Measurements from ENCODE around the gene DENND1B.

The DENND1B gene

DNA sequence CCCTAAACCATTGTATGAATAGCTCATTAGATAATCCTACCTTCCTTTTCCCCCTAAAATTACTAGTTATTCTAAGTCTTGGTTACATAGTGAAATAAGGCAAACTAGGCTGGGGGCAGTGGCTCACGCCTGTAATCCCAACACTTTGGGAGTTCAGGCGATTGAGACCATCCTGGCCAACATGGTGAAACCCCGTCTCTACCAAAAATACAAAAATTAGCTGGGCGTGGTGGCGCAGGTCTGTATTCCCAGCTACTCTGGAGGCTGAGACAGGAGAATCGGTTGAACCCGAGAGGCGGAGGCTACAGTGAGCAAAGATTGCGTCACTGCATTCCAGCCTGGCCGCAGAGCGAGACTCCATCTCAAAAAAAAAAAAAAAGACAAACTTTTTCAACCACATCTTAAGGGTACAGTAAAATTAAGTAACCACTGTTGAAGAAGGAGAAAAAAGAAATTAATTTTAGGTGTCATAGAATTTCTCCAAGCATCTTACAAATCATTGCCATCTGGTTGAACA lies 108.5 kb downstream of the DENND1B start:
- Histone ChIP-seq H2AFZ (ENCODE audit: low read length) (no peak overlapping the region), H3F3A (ENCODE audit: low read depth) (no peaks in the 10 kb centered on the region; the same call in 1 of the 2 replicates), H3K4me1 (ENCODE audit: insufficient read depth, low read length, poor library complexity, severe bottlenecking) (peaks cover 33% of the 10 kb centered on the region), H3K36me3 (ENCODE audit: insufficient read depth, low read length) (no peaks in the 10 kb centered on the region), H3K4me3 (ENCODE audit: low read length, poor library complexity, severe bottlenecking) (no peak overlapping the region), H3K27me3 (ENCODE audit: insufficient read depth, low read length, poor library complexity, severe bottlenecking) (no peaks in the 10 kb centered on the region), H3K9me3 (ENCODE audit: insufficient read depth, low read depth, low read length) (no peaks in the 10 kb centered on the region), H3K79me2 (ENCODE audit: insufficient read depth, low read length) (no peaks in the 10 kb centered on the region), H3K4me2 (ENCODE audit: low read depth, low read length, poor library complexity, severe bottlenecking) (no peak overlapping the region), H3K9me2 (replicated peaks; ENCODE audit: low read depth, low read length) (no peaks in the 10 kb centered on the region), H4K20me1 (ENCODE audit: insufficient read depth, low read length, poor library complexity, severe bottlenecking) (peaks cover 3% of the 10 kb centered on the region), H3K9ac (ENCODE audit: low read depth, low read length, poor library complexity, severe bottlenecking) (no peak overlapping the region)
- TF ChIP-seq, protein P1, sequence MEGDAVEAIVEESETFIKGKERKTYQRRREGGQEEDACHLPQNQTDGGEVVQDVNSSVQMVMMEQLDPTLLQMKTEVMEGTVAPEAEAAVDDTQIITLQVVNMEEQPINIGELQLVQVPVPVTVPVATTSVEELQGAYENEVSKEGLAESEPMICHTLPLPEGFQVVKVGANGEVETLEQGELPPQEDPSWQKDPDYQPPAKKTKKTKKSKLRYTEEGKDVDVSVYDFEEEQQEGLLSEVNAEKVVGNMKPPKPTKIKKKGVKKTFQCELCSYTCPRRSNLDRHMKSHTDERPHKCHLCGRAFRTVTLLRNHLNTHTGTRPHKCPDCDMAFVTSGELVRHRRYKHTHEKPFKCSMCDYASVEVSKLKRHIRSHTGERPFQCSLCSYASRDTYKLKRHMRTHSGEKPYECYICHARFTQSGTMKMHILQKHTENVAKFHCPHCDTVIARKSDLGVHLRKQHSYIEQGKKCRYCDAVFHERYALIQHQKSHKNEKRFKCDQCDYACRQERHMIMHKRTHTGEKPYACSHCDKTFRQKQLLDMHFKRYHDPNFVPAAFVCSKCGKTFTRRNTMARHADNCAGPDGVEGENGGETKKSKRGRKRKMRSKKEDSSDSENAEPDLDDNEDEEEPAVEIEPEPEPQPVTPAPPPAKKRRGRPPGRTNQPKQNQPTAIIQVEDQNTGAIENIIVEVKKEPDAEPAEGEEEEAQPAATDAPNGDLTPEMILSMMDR (conservative IDR thresholded peaks at IDR 0.05; ENCODE audit: low read length), result no peak
- TF ChIP-seq EZH2phosphoT487 (IDR thresholded peaks at IDR 0.05; ENCODE audit: borderline replicate concordance), result no peak

DNA sequence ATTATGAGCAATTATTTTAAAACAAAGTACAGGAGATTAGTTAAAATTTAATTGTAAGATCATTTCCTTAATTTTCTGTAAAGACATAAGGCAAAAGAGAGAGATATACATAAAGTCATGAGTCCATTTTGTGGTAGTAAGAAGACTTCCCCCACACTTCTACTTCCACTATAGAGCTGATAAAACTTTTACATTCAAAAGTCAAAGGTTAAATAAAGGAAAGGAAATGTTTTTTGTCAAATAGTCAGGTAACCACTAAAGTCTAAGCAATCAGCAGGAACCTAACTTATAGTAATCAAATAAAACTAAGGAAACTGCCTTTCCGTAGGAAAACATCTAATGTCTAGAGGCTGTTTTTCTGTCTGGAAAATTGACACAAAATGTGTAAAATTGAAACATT lies 110.9 kb downstream of the DENND1B start:
- Histone ChIP-seq H4K20me1 (ENCODE audit: insufficient read depth, low read length, poor library complexity, severe bottlenecking) (peaks cover 3% of the 10 kb centered on the region), H3K36me3 (ENCODE audit: insufficient read depth, low read length) (no peaks in the 10 kb centered on the region), H3K9ac (ENCODE audit: low read depth, low read length, poor library complexity, severe bottlenecking) (no peak overlapping the region), H2AFZ (ENCODE audit: low read length) (no peak overlapping the region), H3K27me3 (ENCODE audit: insufficient read depth, low read length, poor library complexity, severe bottlenecking) (no peaks in the 10 kb centered on the region), H3K4me1 (ENCODE audit: insufficient read depth, low read length, poor library complexity, severe bottlenecking) (peaks cover 24% of the 10 kb centered on the region), H3F3A (ENCODE audit: low read depth) (no peaks in the 10 kb centered on the region), H3K79me2 (ENCODE audit: insufficient read depth, low read length) (0 out of 2 replicates have a peak, but pooled peaks cover 4% of the 10 kb centered on the region), H3K4me2 (ENCODE audit: low read depth, low read length, poor library complexity, severe bottlenecking) (peak overlapping the region; percentile 19), H3K9me2 (replicated peaks; ENCODE audit: low read depth, low read length) (no peaks in the 10 kb centered on the region), H3K9me3 (ENCODE audit: insufficient read depth, low read depth, low read length) (no peaks in the 10 kb centered on the region), H3K4me3 (ENCODE audit: low read length, poor library complexity, severe bottlenecking) (no peak overlapping the region)
- no peak for TF ChIP-seq EZH2phosphoT487 (IDR thresholded peaks at IDR 0.05; ENCODE audit: borderline replicate concordance)
- TF ChIP-seq, protein P1 (conservative IDR thresholded peaks at IDR 0.05; ENCODE audit: low read length), result no peak

- no peaks in the 10 kb centered on the region for H3K9me2 ChIP-seq (replicated peaks; ENCODE audit: low read depth, low read length)
- H3K79me2 ChIP-seq (ENCODE audit: insufficient read depth, low read length), result 0 out of 2 replicates have a peak, but pooled peaks cover 5% of the 10 kb centered on the region
- no peaks in the 10 kb centered on the region for H3K9me3 ChIP-seq (ENCODE audit: insufficient read depth, low read depth, low read length)
- H4K20me1 ChIP-seq (ENCODE audit: insufficient read depth, low read length, poor library complexity, severe bottlenecking), result peaks cover 7% of the 10 kb centered on the region
- no peak overlapping the region for H3K9ac ChIP-seq (ENCODE audit: low read depth, low read length, poor library complexity, severe bottlenecking)
- TF ChIP-seq, protein P1 (conservative IDR thresholded peaks at IDR 0.05; ENCODE audit: low read length), result no peak
- no peak for TF ChIP-seq EZH2phosphoT487 (IDR thresholded peaks at IDR 0.05; ENCODE audit: borderline replicate concordance)
- peaks cover 27% of the 10 kb centered on the region for H3K4me1 ChIP-seq (ENCODE audit: insufficient read depth, low read length, poor library complexity, severe bottlenecking)
- no peak overlapping the region for H2AFZ ChIP-seq (ENCODE audit: low read length)
- H3K4me2 ChIP-seq (ENCODE audit: low read depth, low read length, poor library complexity, severe bottlenecking), result peak overlapping the region; percentile 19
- no peaks in the 10 kb centered on the region for H3K36me3 ChIP-seq (ENCODE audit: insufficient read depth, low read length)
- H3K27me3 ChIP-seq (ENCODE audit: insufficient read depth, low read length, poor library complexity, severe bottlenecking), result no peaks in the 10 kb centered on the region
- H3F3A ChIP-seq (ENCODE audit: low read depth), result no peaks in the 10 kb centered on the region
- no peak overlapping the region for H3K4me3 ChIP-seq (ENCODE audit: low read length, poor library complexity, severe bottlenecking)
Observed at GRCh38 chr1:197663162-197663953, 111.9 kb downstream of the DENND1B start.
